ENCODE data around the gene ENOX1. TPM values are rescaled to one million over a fixed set of nuclear protein-coding genes. Genes with fewer than 3 reads are reported as not detected.

Gene ENOX1
- total and polyA plus RNA-seq, 2 of the 8 experiments (the other 6 are each of a cell fraction or from before 2014, with no cell fraction given): 0.23 to 0.37 TPM

GRCh38 chr13:43240278-43240677, 546.5 kb downstream of the ENOX1 start:
- Histone ChIP-seq H3K23me2 (ENCODE audit: low read depth, low read length) (no peaks in the 10 kb centered on the region), H4K8ac (ENCODE audit: extremely low read depth, insufficient read depth, low read length) (no peak overlapping the region), H3K36me3 (ENCODE audit: control insufficient read depth in 2 of 4, insufficient read depth in 4 of 4, low read length in 3 of 4) (no peaks in the 10 kb centered on the region), H3K9me3 (ENCODE audit: insufficient read depth in 2 of 2, low read depth in 1 of 2, low read length in 1 of 2) (no peaks in the 10 kb centered on the region), H2BK15ac (ENCODE audit: low read length) (no peak overlapping the region), H3K23ac (ENCODE audit: insufficient read length) (no peak overlapping the region), H3K4me3 (ENCODE audit: extremely low read depth in 1 of 4, insufficient read depth in 2 of 4, low read depth in 3 of 4, low read length in 4 of 4) (no peak overlapping the region), H3K56ac (replicated peaks; ENCODE audit: insufficient read length, low read depth, low read length) (no peak overlapping the region), H3K18ac (ENCODE audit: extremely low read depth, low read length) (no peak overlapping the region), H3K4me2 (ENCODE audit: insufficient read depth in 1 of 2, low read depth in 2 of 2, low read length in 2 of 2) (no peak overlapping the region), H2BK20ac (ENCODE audit: low read length) (no peak overlapping the region), H4K5ac (ENCODE audit: insufficient read length, low read depth, low read length) (no peak overlapping the region), H3K79me2 (ENCODE audit: control insufficient read depth in 1 of 2, insufficient read depth in 2 of 2, low read length in 2 of 2) (no peaks in the 10 kb centered on the region), H3K27ac (ENCODE audit: low read depth, low read length) (no peak overlapping the region), H3K79me1 (ENCODE audit: low read depth, low read length) (no peaks in the 10 kb centered on the region), H2AK5ac (ENCODE audit: low read depth, low read length) (no peak overlapping the region), H2BK5ac (ENCODE audit: low read depth, low read length) (no peak overlapping the region), H3K14ac (ENCODE audit: insufficient read length) (no peak overlapping the region), H2AFZ (ENCODE audit: low read length) (no peak overlapping the region), H3K4me1 (replicated peaks in 1 of 4; ENCODE audit: control insufficient read depth in 3 of 4, insufficient read depth in 4 of 4, low read length in 3 of 4) (no peaks in the 10 kb centered on the region), H4K20me1 (replicated peaks in 1 of 2; ENCODE audit: control insufficient read depth in 1 of 2, insufficient read depth in 2 of 2, low read length in 2 of 2) (no peaks in the 10 kb centered on the region), H2BK120ac (replicated peaks; ENCODE audit: low read depth, low read length) (no peak overlapping the region), H3K9ac (replicated peaks in 1 of 4; ENCODE audit: extremely low read depth in 1 of 4, low read depth in 3 of 4, low read length in 3 of 4) (no peak overlapping the region), H3K4ac (replicated peaks; ENCODE audit: insufficient read length, low read depth, low read length) (no peak overlapping the region), H3K27me3 (replicated peaks in 1 of 4; ENCODE audit: control insufficient read depth in 3 of 4, extremely low read depth in 1 of 4, insufficient read depth in 3 of 4, low read length in 3 of 4) (no peaks in the 10 kb centered on the region), H4K91ac (replicated peaks; ENCODE audit: insufficient read length, low read length) (no peak overlapping the region), H2BK12ac (ENCODE audit: low read depth, low read length) (no peak overlapping the region)
- CTCF ChIA-PET (ENCODE audit: partially characterized antibody): no interaction called here
- no peak for DNase-seq (ENCODE audit: low read depth in 1 of 2, low spot score in 2 of 2)
- FAIRE-seq: no peak
- POLR2A ChIA-PET (ENCODE audit: partially characterized antibody): no interaction called here
- TF ChIP-seq YY1 (IDR thresholded peaks at IDR 0.05; ENCODE audit: low read depth, low read length) (no peak), POLR2AphosphoS5 (IDR thresholded peaks at IDR 0.05; ENCODE audit: low read depth, low read length) (no peak), SP4 (IDR thresholded peaks at IDR 0.05; ENCODE audit: low read length) (no peak), JUN (IDR thresholded peaks at IDR 0.05; ENCODE audit: low read depth, low read length) (no peak), NRF1 (IDR thresholded peaks at IDR 0.05; ENCODE audit: low read depth, low read length) (no peak), TCF12 (IDR thresholded peaks at IDR 0.05; ENCODE audit: low read depth, low read length) (no peak)

All from H1 (cell line).